Stromal cell of bone marrow (primary cell): ENCODE results near the gene EXOC1L.

Experiments
- DNase-seq: peaks from one replicate; pipeline ENCODE4 v3.0.0-alpha.2; 2012; ENCODE audit warnings: low read depth

Gene EXOC1L

GRCh38 chr4:55819634-55820033 lies at the start of gene EXOC1L:
EXOC1L (plus strand) TSS chr4:55819790; CDS start chr4:55820027, 237 bp downstream.
- DNase-seq: peak; percentile 9

- DNase-seq: no peak
These were observed 48.9 kb upstream of the EXOC1L start for GRCh38 chr4:55770662-55771061.

GRCh38 chr4:55781341-55781740 lies 38.2 kb upstream of the EXOC1L start:
- DNase-seq: no peak

- no peak for DNase-seq
These were observed 37.8 kb upstream of the EXOC1L start for GRCh38 chr4:55781812-55782211.

GRCh38 chr4:55783584-55783983 lies 36.0 kb upstream of the EXOC1L start:
- DNase-seq: no peak

GRCh38 chr4:55784747-55785146 lies 34.8 kb upstream of the EXOC1L start:
- no peak for DNase-seq

- no peak for DNase-seq
These were observed 27.9 kb upstream of the EXOC1L start for GRCh38 chr4:55791666-55792065.

GRCh38 chr4:55793479-55793878 lies 26.1 kb upstream of the EXOC1L start:
- no peak for DNase-seq

- no peak for DNase-seq
These were observed 25.5 kb upstream of the EXOC1L start for GRCh38 chr4:55794053-55794452.

- no peak for DNase-seq
These were observed 24.2 kb upstream of the EXOC1L start for GRCh38 chr4:55795341-55795740.

GRCh38 chr4:55801498-55801897 lies 18.1 kb upstream of the EXOC1L start:
- DNase-seq: no peak

GRCh38 chr4:55807556-55807955 lies 12.0 kb upstream of the EXOC1L start:
- DNase-seq: no peak

- DNase-seq: no peak
These were observed 11.4 kb upstream of the EXOC1L start for GRCh38 chr4:55808186-55808585.

- DNase-seq: no peak
These were observed 11.0 kb upstream of the EXOC1L start for GRCh38 chr4:55808632-55809031.

- no peak for DNase-seq
These were observed 1.9 kb upstream of the EXOC1L start for GRCh38 chr4:55817691-55818090.

GRCh38 chr4:55820279-55820678 lies 689 bp downstream of the EXOC1L start:
- no peak for DNase-seq

- no peak for DNase-seq
These were observed 2.7 kb downstream of the EXOC1L start for GRCh38 chr4:55822329-55822728.

GRCh38 chr4:55824865-55825264 lies 5.3 kb downstream of the EXOC1L start:
- no peak for DNase-seq

GRCh38 chr4:55826986-55827385 lies 7.4 kb downstream of the EXOC1L start:
- no peak for DNase-seq

GRCh38 chr4:55827582-55827981 lies 8.0 kb downstream of the EXOC1L start:
- DNase-seq: no peak

GRCh38 chr4:55830048-55830447 lies 10.5 kb downstream of the EXOC1L start:
- DNase-seq: no peak

- DNase-seq: no peak
These were observed 11.1 kb downstream of the EXOC1L start for GRCh38 chr4:55830716-55831115.

GRCh38 chr4:55834086-55834795 lies 14.7 kb downstream of the EXOC1L start:
- DNase-seq: no peak

- no peak for DNase-seq
These were observed 18.3 kb downstream of the EXOC1L start for GRCh38 chr4:55837903-55838302.
